ENCODE results near the gene POC1B.

POC1B gene

GRCh38 chr12:89525824-89526770 is at the start of gene POC1B:
Gene POC1B, minus strand, starts transcription at chr12:89526047. Its CDS starts 152 bp downstream, at chr12:89525895.
- DNase-seq, result peak; percentile 70

- no peak for DNase-seq
These were observed 49.5 kb upstream of the POC1B start for GRCh38 chr12:89575374-89575773.

GRCh38 chr12:89574736-89575208 is 48.9 kb upstream of the POC1B start:
- no peak for DNase-seq

GRCh38 chr12:89573051-89573810 is 47.4 kb upstream of the POC1B start:
- no peak for DNase-seq

- no peak for DNase-seq
These were observed 45.8 kb upstream of the POC1B start for GRCh38 chr12:89571491-89572195.

GRCh38 chr12:89568484-89568883 is 42.6 kb upstream of the POC1B start:
- DNase-seq, result no peak

GRCh38 chr12:89567691-89568239 is 41.9 kb upstream of the POC1B start:
- no peak for DNase-seq

- no peak for DNase-seq
These were observed 40.8 kb upstream of the POC1B start for GRCh38 chr12:89566615-89567014.

GRCh38 chr12:89565002-89565401 is 39.2 kb upstream of the POC1B start:
- DNase-seq, result no peak

GRCh38 chr12:89559753-89560152 is 33.9 kb upstream of the POC1B start:
- no peak for DNase-seq

- no peak for DNase-seq
These were observed 31.1 kb upstream of the POC1B start for GRCh38 chr12:89556976-89557375.

GRCh38 chr12:89552376-89552775 is 26.5 kb upstream of the POC1B start:
- DNase-seq, result no peak

GRCh38 chr12:89551747-89552146 is 25.9 kb upstream of the POC1B start:
- no peak for DNase-seq

GRCh38 chr12:89547101-89547500 is 21.3 kb upstream of the POC1B start:
- no peak for DNase-seq

GRCh38 chr12:89546151-89546550 is 20.3 kb upstream of the POC1B start:
- no peak for DNase-seq

- no peak for DNase-seq
These were observed 18.9 kb upstream of the POC1B start for GRCh38 chr12:89544681-89545184.

- no peak for DNase-seq
These were observed 18.2 kb upstream of the POC1B start for GRCh38 chr12:89544022-89544421.

- peak; percentile 58 for DNase-seq
These were observed 17.2 kb upstream of the POC1B start for GRCh38 chr12:89542912-89543592.

- no peak for DNase-seq
These were observed 16.4 kb upstream of the POC1B start for GRCh38 chr12:89542236-89542635.

GRCh38 chr12:89540586-89540985 is 14.7 kb upstream of the POC1B start:
- no peak for DNase-seq

- no peak for DNase-seq
These were observed 13.8 kb upstream of the POC1B start for GRCh38 chr12:89539426-89540223.

All from NCI-H187 treated with DMSO at 0.1 percent for 48 hours (cell line).